ENCODE measurements around the gene ACADSB. TPM values are rescaled to one million over a fixed set of nuclear protein-coding genes. Genes with fewer than 3 reads are reported as not detected.

Gene ACADSB
- total RNA-seq, 4 donors from 2014 or later, result 18.0 to 36.9 (median 27.4) TPM

- Histone ChIP-seq H3K27ac (no peak overlapping the region), H3K36me3 (peaks cover 29% of the 10 kb centered on the region), H3K9me3 (no peaks in the 10 kb centered on the region), H3K4me3 (no peak overlapping the region), H3K4me1 (no peaks in the 10 kb centered on the region), H3K27me3 (no peaks in the 10 kb centered on the region)
- DNase-seq (ENCODE audit: low spot score in 2 of 2), result no peak
- 86% methylated on average over 4 of the region's 4 CpGs for WGBS
- TF ChIP-seq POLR2AphosphoS5 (IDR thresholded peaks at IDR 0.05) (no peak), CTCF (IDR thresholded peaks at IDR 0.05) (no peak), POLR2A (IDR thresholded peaks at IDR 0.05) (no peak)
Observed at GRCh38 chr10:123045961-123046731, 37.3 kb downstream of the ACADSB start.

- Histone ChIP-seq H3K4me3 (no peak overlapping the region), H3K36me3 (peaks cover 15% of the 10 kb centered on the region), H3K9me3 (no peaks in the 10 kb centered on the region), H3K4me1 (no peaks in the 10 kb centered on the region), H3K27ac (no peak overlapping the region), H3K27me3 (no peaks in the 10 kb centered on the region)
- TF ChIP-seq CTCF (IDR thresholded peaks at IDR 0.05), result no peak
- no peak for TF ChIP-seq EP300 (IDR thresholded peaks at IDR 0.05)
- no peak for TF ChIP-seq POLR2AphosphoS5 (IDR thresholded peaks at IDR 0.05)
- TF ChIP-seq POLR2A (IDR thresholded peaks at IDR 0.05), result no peak
- 93% methylated on average over 3 of the region's 3 CpGs for WGBS
- DNase-seq (ENCODE audit: low spot score in 2 of 2), result no peak
Observed at GRCh38 chr10:123057968-123058367, 49.2 kb downstream of the ACADSB start.

GRCh38 chr10:123061865-123062264, 53.1 kb downstream of the ACADSB start:
- Histone ChIP-seq H3K27me3 (peaks cover 12% of the 10 kb centered on the region), H3K9me3 (no peaks in the 10 kb centered on the region), H3K4me1 (no peaks in the 10 kb centered on the region), H3K27ac (no peak overlapping the region), H3K36me3 (no peaks in the 10 kb centered on the region), H3K4me3 (no peak overlapping the region)
- WGBS, result 91% methylated on average over 2 of the region's 2 CpGs
- TF ChIP-seq EP300 (IDR thresholded peaks at IDR 0.05), result no peak
- no peak for TF ChIP-seq POLR2AphosphoS5 (IDR thresholded peaks at IDR 0.05)
- no peak for TF ChIP-seq CTCF (IDR thresholded peaks at IDR 0.05)
- TF ChIP-seq POLR2A (IDR thresholded peaks at IDR 0.05), result no peak
- DNase-seq (ENCODE audit: low spot score in 2 of 2), result no peak

GRCh38 chr10:123062726-123063125, 53.9 kb downstream of the ACADSB start:
- H3K27ac ChIP-seq, result no peak overlapping the region
- DNase-seq (ENCODE audit: low spot score in 2 of 2), result no peak
- WGBS, result 82% methylated on average over 10 of the region's 10 CpGs
- H3K9me3 ChIP-seq, result no peaks in the 10 kb centered on the region
- H3K36me3 ChIP-seq, result no peaks in the 10 kb centered on the region
- TF ChIP-seq POLR2AphosphoS5 (IDR thresholded peaks at IDR 0.05) (no peak), CTCF (IDR thresholded peaks at IDR 0.05) (no peak), POLR2A (IDR thresholded peaks at IDR 0.05) (no peak), EP300 (IDR thresholded peaks at IDR 0.05) (no peak)
- no peaks in the 10 kb centered on the region for H3K4me1 ChIP-seq
- H3K27me3 ChIP-seq, result peaks cover 16% of the 10 kb centered on the region
- no peak overlapping the region for H3K4me3 ChIP-seq

GRCh38 chr10:123068087-123068853, 59.5 kb downstream of the ACADSB start:
- Histone ChIP-seq H3K4me1 (no peaks in the 10 kb centered on the region), H3K4me3 (no peak overlapping the region), H3K36me3 (no peaks in the 10 kb centered on the region), H3K27ac (no peak overlapping the region), H3K27me3 (peaks cover 26% of the 10 kb centered on the region), H3K9me3 (no peaks in the 10 kb centered on the region)
- no peak for DNase-seq (ENCODE audit: low spot score in 2 of 2)
- TF ChIP-seq POLR2AphosphoS5 (IDR thresholded peaks at IDR 0.05) (no peak), EP300 (IDR thresholded peaks at IDR 0.05) (no peak), CTCF (IDR thresholded peaks at IDR 0.05) (no peak), POLR2A (IDR thresholded peaks at IDR 0.05) (no peak)
- 89% methylated on average over 10 of the region's 10 CpGs for WGBS

Data from suprapubic skin (tissue), 4 donors.